H1 (cell line): Measurements from ENCODE around the gene TXNDC2. TPM values are rescaled to one million over a fixed set of nuclear protein-coding genes. Genes with fewer than 3 reads are reported as not detected.

Experiments used
- CTCF ChIA-PET: fragments of 300-600 bp; sonication (Branson Sonifier 250); formaldehyde crosslinking; loops from one replicate; lab custom pipeline; 2021; ENCODE audit not compliant: partially characterized antibody; lab: Charles Lee
- POLR2A ChIA-PET: fragments of 300-600 bp; sonication (Branson Sonifier 250); formaldehyde crosslinking; loops from one replicate; lab custom pipeline; 2021; ENCODE audit warnings: inconsistent platforms; ENCODE audit not compliant: partially characterized antibody; lab: Charles Lee
- DNase-seq, 2 experiments: peaks; one replicate each; pipeline versions ENCODE4 v3.0.0 to v3.0.0-alpha.2; 2010 to 2022; ENCODE audit warnings: low spot score in 2 of 2, low read depth in 1 of 2, mixed read lengths in 1 of 2
- FAIRE-seq: peaks from 2 replicates; lab custom pipeline; 2011; peaks lifted over from hg19 to GRCh38; lab: Jason Lieb, UNC
- H2AFZ ChIP-seq: 2 replicates; pipeline ENCODE4 v1.8.1; 2012; ENCODE audit warnings: low read length, inconsistent platforms
- H2AK5ac ChIP-seq: 2 replicates; pipeline ENCODE4 v1.6.1; 2013; ENCODE audit warnings: low read depth, low read length
- H2BK120ac ChIP-seq: replicated peaks from 2 replicates; pipeline ENCODE3; 2013; ENCODE audit warnings: low read depth, low read length, inconsistent platforms
- H2BK12ac ChIP-seq: 2 replicates; pipeline ENCODE4 v1.6.1; 2013; ENCODE audit warnings: low read depth, low read length
- H2BK15ac ChIP-seq: 2 replicates; pipeline ENCODE4 v1.6.1; 2013; ENCODE audit warnings: low read length
- H2BK20ac ChIP-seq: 2 replicates; pipeline ENCODE4 v1.6.1; 2013; ENCODE audit warnings: low read length
- H2BK5ac ChIP-seq: 2 replicates; pipeline ENCODE4 v1.6.1; 2013; ENCODE audit warnings: low read depth, low read length
- H3K14ac ChIP-seq: 2 replicates; pipeline ENCODE4 v1.6.1; 2013; ENCODE audit warnings: inconsistent platforms; ENCODE audit not compliant: insufficient read length
- H3K18ac ChIP-seq: 2 replicates; pipeline ENCODE4 v1.6.1; 2013; ENCODE audit warnings: low read length; ENCODE audit errors: extremely low read depth
- H3K23ac ChIP-seq: 2 replicates; pipeline ENCODE4 v1.6.1; 2013; ENCODE audit warnings: inconsistent platforms; ENCODE audit not compliant: insufficient read length
- H3K23me2 ChIP-seq: 2 replicates; pipeline ENCODE4 v1.6.1; 2013; ENCODE audit warnings: low read depth, low read length
- H3K27ac ChIP-seq: 2 replicates; pipeline ENCODE4 v1.6.1; 2011; ENCODE audit warnings: low read depth, low read length, inconsistent platforms
- H3K27me3 ChIP-seq, 4 experiments: replicated peaks in 1 of 4; 1 replicate in 1 of 4; 2 replicates in 3 of 4; pipeline versions ENCODE4 v1.6.1 to v1.8.1; 2011 to 2013; ENCODE audit warnings: low read length in 3 of 4, mild to moderate bottlenecking in 3 of 4, inconsistent platforms in 2 of 4, mixed read lengths in 2 of 4, moderate library complexity in 1 of 4; ENCODE audit not compliant: control insufficient read depth in 3 of 4, insufficient read depth in 3 of 4; ENCODE audit errors: extremely low read depth in 1 of 4
- H3K36me3 ChIP-seq, 4 experiments: 2 replicates each; pipeline versions ENCODE4 v1.6.1 to v1.8.1; 2011 to 2013; ENCODE audit warnings: mild to moderate bottlenecking in 4 of 4, low read length in 3 of 4, moderate library complexity in 2 of 4, control low read depth in 1 of 4, inconsistent platforms in 1 of 4; ENCODE audit not compliant: insufficient read depth in 4 of 4, control insufficient read depth in 2 of 4
- H3K4ac ChIP-seq: replicated peaks from 2 replicates; pipeline ENCODE3; 2013; ENCODE audit warnings: low read length, low read depth, mixed read lengths, inconsistent platforms; ENCODE audit not compliant: insufficient read length
- H3K4me1 ChIP-seq, 4 experiments: replicated peaks in 1 of 4; 1 replicate in 1 of 4; 2 replicates in 3 of 4; pipeline versions ENCODE4 v1.6.1 to v1.8.1; 2011 to 2013; ENCODE audit warnings: low read length in 3 of 4, inconsistent platforms in 2 of 4, mixed read lengths in 1 of 4; ENCODE audit not compliant: insufficient read depth in 4 of 4, control insufficient read depth in 3 of 4
- H3K4me2 ChIP-seq, 2 experiments: 2 replicates each; pipeline versions ENCODE4 v1.6.1 to v1.8.1; 2011 to 2013; ENCODE audit warnings: low read depth in 2 of 2, low read length in 2 of 2, control low read depth in 1 of 2, inconsistent platforms in 1 of 2, mild to moderate bottlenecking in 1 of 2; ENCODE audit not compliant: insufficient read depth in 1 of 2
- H3K4me3 ChIP-seq, 4 experiments: fragments of 200-600, 300-600 bp in 1 of 4; sonication (generic), shearing (Covaris generic), sonication (Bioruptor Twin) in 1 of 4; 2 replicates each; pipeline versions ENCODE4 v1.5.1 to v1.8.1; 2011 to 2016; ENCODE audit warnings: low read length in 4 of 4, low read depth in 3 of 4, control low read depth in 2 of 4, inconsistent platforms in 2 of 4, mild to moderate bottlenecking in 2 of 4, mixed read lengths in 1 of 4, moderate library complexity in 1 of 4; ENCODE audit not compliant: insufficient read depth in 2 of 4; ENCODE audit errors: extremely low read depth in 1 of 4
- H3K56ac ChIP-seq: replicated peaks from 2 replicates; pipeline ENCODE3; 2013; ENCODE audit warnings: low read depth, mild to moderate bottlenecking, mixed read lengths, low read length, inconsistent platforms; ENCODE audit not compliant: insufficient read length
- H3K79me1 ChIP-seq: 2 replicates; pipeline ENCODE4 v1.6.1; 2013; ENCODE audit warnings: low read depth, low read length, control low read depth
- H3K79me2 ChIP-seq, 2 experiments: 2 replicates each; pipeline versions ENCODE4 v1.6.1 to v1.8.1; 2012 to 2013; ENCODE audit warnings: low read length in 2 of 2, mild to moderate bottlenecking in 2 of 2, inconsistent platforms in 1 of 2; ENCODE audit not compliant: insufficient read depth in 2 of 2, control insufficient read depth in 1 of 2
- H3K9ac ChIP-seq, 4 experiments: replicated peaks in 1 of 4; 1 replicate in 1 of 4; 2 replicates in 3 of 4; pipeline versions ENCODE4 v1.6.1 to v1.8.1; 2011 to 2013; ENCODE audit warnings: low read depth in 3 of 4, low read length in 3 of 4, control low read depth in 2 of 4, mild to moderate bottlenecking in 2 of 4, moderate library complexity in 2 of 4, inconsistent platforms in 1 of 4; ENCODE audit errors: extremely low read depth in 1 of 4
- H3K9me3 ChIP-seq, 2 experiments: 2 replicates each; pipeline versions ENCODE4 v1.6.1 to v1.8.1; 2012 to 2013; ENCODE audit warnings: mild to moderate bottlenecking in 2 of 2, moderate library complexity in 2 of 2, control low read depth in 1 of 2, inconsistent platforms in 1 of 2, low read depth in 1 of 2, low read length in 1 of 2, mixed read lengths in 1 of 2; ENCODE audit not compliant: insufficient read depth in 2 of 2
- H4K20me1 ChIP-seq, 2 experiments: replicated peaks in 1 of 2; 2 replicates each; pipeline versions ENCODE3 to v1.8.1; 2011 to 2013; ENCODE audit warnings: inconsistent platforms in 2 of 2, low read length in 2 of 2, mild to moderate bottlenecking in 1 of 2; ENCODE audit not compliant: insufficient read depth in 2 of 2, control insufficient read depth in 1 of 2
- H4K5ac ChIP-seq: 2 replicates; pipeline ENCODE4 v1.6.1; 2013; ENCODE audit warnings: low read length, low read depth, mixed read lengths, inconsistent platforms; ENCODE audit not compliant: insufficient read length
- H4K8ac ChIP-seq: 2 replicates; pipeline ENCODE4 v1.8.0; 2013; ENCODE audit warnings: mild to moderate bottlenecking, moderate library complexity, low read length, inconsistent platforms; ENCODE audit not compliant: insufficient read depth; ENCODE audit errors: extremely low read depth
- H4K91ac ChIP-seq: replicated peaks from 2 replicates; pipeline ENCODE3; 2013; ENCODE audit warnings: low read length, mixed read lengths, inconsistent platforms; ENCODE audit not compliant: insufficient read length
- JUND ChIP-seq: IDR thresholded peaks from 2 replicates; pipeline ENCODE4 v1.6.1; 2011; ENCODE audit warnings: mild to moderate bottlenecking, improper control_type of control experiment, low read length
- KDM4A ChIP-seq: IDR thresholded peaks from one replicate; pipeline ENCODE4 v1.7.1; 2012; ENCODE audit warnings: low read depth, mild to moderate bottlenecking, moderate library complexity, low read length, inconsistent platforms; ENCODE audit not compliant: severe bottlenecking
- WGBS, 2 experiments: shearing (Covaris generic) in 1 of 2; methylation state at CpG; one replicate each; pipeline versions ENCODE4 v1.1.6 to v1.1.7; 2013 to 2015; ENCODE audit warnings: low lambda C conversion rate in 2 of 2, mixed read lengths in 2 of 2, inconsistent platforms in 1 of 2, low coverage in 1 of 2, missing lambda C conversion rate in 1 of 2; ENCODE audit not compliant: insufficient replicate concordance in 2 of 2, insufficient coverage in 1 of 2, insufficient read length in 1 of 2; ENCODE audit errors: extremely low coverage in 1 of 2, missing lambda C conversion rate in 1 of 2; 5-methylcytosine and 5-hydroxymethylcytosine counted together
- polyA plus RNA-seq, 7 experiments: library from polyadenylated mRNA; depleted of rRNA in 3 of 7; stranded (reverse) in 5 of 7; unstranded in 2 of 7; fragments of >200 nt in 5 of 7; fragments of 200-250 nt in 2 of 7; gene quantifications; 1 replicate in 5 of 7; 2 replicates in 1 of 7; 4 replicates in 1 of 7; pipeline versions ENCODE4 v1.2.1 to v1.2.3, GENCODE V29; 2011 to 2013; ENCODE audit warnings: missing spikeins in 2 of 7, mixed read lengths in 2 of 7
- total RNA-seq: library from RNA; stranded (reverse); fragmentation: NEBNext Ultra II Directional; extraction: Animal tissue kit (Norgen Biotek cat#: 25700); gene quantifications from 2 replicates; pipeline ENCODE4 v1.2.1, GENCODE V29; 2021
- TF ChIP-seq, protein P1 (sequence below): IDR thresholded peaks from 2 replicates; pipeline ENCODE4 v1.6.1; 2011; ENCODE audit warnings: low read depth, mild to moderate bottlenecking, low read length; ENCODE audit not compliant: insufficient read depth

Gene TXNDC2
- total and polyA plus RNA-seq, 2 of the 8 experiments (the other 6 are each of a cell fraction or from before 2014, with no cell fraction given), result 0.09 TPM; not detected in 1

GRCh38 chr18:9900699-9901098, 14.9 kb downstream of the TXNDC2 start:
- Histone ChIP-seq H2BK5ac (no peak overlapping the region), H3K79me2 (no peaks in the 10 kb centered on the region), H3K27me3 (no peaks in the 10 kb centered on the region), H2BK15ac (no peak overlapping the region; the same call in 1 of the 2 replicates), H3K23ac (no peak overlapping the region), H2BK12ac (no peak overlapping the region), H4K5ac (no peak overlapping the region), H3K4me3 (no peak overlapping the region), H3K27ac (no peak overlapping the region), H3K9ac (no peak overlapping the region), H4K8ac (no peak overlapping the region), H2AFZ (no peak overlapping the region), H3K4ac (no peak overlapping the region), H3K9me3 (no peaks in the 10 kb centered on the region), H2AK5ac (no peak overlapping the region), H2BK120ac (no peak overlapping the region), H2BK20ac (no peak overlapping the region), H3K56ac (no peak overlapping the region), H3K4me1 (peaks cover 0 to 5% (median 2%) of the 10 kb centered on the region in 4 experiments; a peak in 2 of 7 replicates), H3K14ac (no peak overlapping the region), H4K20me1 (no peaks in the 10 kb centered on the region), H4K91ac (no peak overlapping the region), H3K23me2 (no peaks in the 10 kb centered on the region), H3K4me2 (no peak overlapping the region; a peak in 1 of 4 replicates), H3K79me1 (no peaks in the 10 kb centered on the region), H3K18ac (no peak overlapping the region), H3K36me3 (no peaks in the 10 kb centered on the region)
- FAIRE-seq (no peak), DNase-seq (no peak)
- ChIA-PET CTCF (no interaction called here), POLR2A (interaction anchor here (0.6 kb wide), 2 partner anchors 11 to 75 kb away, joined by 3 read pairs; no protein-coding TSS in a partner anchor)
- TF ChIP-seq KDM4A, result no peak
- TF ChIP-seq JUND, result no peak
- TF ChIP-seq, protein P1, sequence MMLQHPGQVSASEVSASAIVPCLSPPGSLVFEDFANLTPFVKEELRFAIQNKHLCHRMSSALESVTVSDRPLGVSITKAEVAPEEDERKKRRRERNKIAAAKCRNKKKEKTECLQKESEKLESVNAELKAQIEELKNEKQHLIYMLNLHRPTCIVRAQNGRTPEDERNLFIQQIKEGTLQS, result no peak
- WGBS, 2 experiments, result 85% methylated on average over 7 of the region's 7 CpGs; no CpG with 5 or more reads in 1 of the 2 experiments
